Inflammatory macrophage (primary cell): ENCODE results near the gene CACNA1S.
A peak's percentile ranks its signal among the peaks of the same experiment; 100 is the strongest.

Experiments
- DNase-seq, 2 donors: peaks; one replicate each; pipeline ENCODE4 v3.0.0-alpha.2; 2020 to 2022

CACNA1S gene

DNA sequence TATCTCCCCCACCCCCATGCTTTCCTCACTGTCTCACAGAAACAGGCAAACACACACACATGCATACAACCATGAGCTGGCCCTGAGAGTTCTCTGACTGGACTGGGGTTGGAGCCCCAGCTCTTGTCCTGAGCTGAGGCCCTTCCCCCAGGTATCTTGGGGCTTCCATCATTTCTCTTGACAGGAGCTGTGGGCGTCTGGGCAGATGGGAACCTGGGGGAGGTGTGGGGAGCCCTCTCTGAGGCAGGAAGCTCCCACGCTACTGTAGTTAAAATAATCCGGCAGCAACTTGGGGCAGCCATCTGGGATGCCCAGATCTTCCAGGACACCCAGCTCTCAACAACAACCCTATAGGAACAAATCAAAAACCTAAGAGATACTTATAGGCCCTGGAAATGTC, 86.0 kb downstream of the CACNA1S start:
- DNase-seq, result no peak

DNA sequence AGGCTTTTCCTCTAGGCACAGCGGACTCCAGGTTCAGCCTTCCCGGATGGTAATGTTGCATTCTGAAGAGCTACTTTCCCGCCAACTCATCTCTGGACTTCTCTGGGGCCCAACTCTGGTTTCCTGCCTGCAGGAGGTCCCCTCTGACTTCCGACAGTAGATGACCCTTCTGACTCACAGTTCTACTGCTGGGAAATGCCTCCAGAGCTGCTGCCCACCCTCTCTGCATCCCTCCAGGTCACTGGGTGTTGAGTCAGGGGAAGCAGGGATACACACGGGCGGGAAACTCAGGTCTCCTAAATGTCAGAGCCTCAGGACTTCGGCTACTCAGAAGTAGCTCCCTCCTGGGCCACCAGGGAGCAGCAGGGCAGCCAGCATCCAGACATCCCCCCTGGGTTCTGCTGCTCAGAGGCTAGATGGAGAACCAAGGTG, 86.6 kb downstream of the CACNA1S start:
- peak; percentile 13 to 35 for DNase-seq

DNA sequence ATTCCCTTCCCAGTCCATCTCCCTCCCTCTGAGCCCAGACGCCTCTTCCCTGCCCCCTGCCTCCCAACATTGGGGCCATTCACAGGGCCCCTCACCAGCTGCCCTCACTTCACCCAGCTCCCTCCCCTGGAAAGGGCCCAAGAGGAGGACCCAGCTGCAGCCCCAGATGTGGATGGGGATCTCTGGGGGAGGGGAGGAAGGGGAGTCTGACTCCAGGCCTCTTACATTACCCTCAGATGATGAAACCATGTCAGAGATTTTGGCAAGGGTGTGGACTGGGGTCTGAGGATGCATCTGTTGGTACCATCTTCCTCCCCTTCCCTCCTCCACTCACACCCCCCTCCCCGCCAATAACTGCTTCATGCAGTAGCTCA, 87.6 kb downstream of the CACNA1S start:
- DNase-seq, result no peak

DNA sequence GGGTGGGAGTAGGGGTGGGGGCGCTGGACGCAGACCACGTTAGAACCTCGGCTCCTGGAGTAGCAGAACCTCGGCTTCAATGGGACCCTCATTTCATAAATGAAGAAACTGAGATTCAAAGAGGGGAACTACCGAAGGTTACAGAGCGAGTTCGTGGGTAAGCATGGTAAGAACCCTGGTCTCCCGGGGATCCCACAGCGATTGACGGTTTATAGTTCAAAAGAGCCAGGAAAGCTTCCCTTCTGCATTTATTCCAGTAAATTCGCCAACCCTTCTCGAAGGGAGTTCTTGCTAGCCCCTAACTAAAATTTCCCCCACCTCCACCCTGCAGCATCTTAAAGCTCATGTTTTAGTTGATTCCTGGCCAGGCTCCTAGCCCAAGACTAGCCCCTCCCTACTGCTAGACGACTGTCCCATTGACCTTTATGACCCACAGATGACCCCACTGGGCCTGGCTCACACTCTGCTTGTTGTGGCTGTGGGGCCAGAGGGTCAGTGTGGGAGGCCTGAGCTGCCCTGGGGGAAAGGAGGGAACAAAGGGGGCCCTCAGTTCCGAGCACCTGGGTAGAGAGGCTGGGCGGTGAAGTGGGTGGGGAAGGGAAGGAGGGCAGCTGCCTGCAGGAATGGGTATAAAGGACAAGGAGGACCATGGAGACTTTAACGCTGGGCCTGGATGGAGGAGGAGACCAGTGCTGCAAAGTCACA, 88.2 kb downstream of the CACNA1S start:
- DNase-seq, result no peak

DNA sequence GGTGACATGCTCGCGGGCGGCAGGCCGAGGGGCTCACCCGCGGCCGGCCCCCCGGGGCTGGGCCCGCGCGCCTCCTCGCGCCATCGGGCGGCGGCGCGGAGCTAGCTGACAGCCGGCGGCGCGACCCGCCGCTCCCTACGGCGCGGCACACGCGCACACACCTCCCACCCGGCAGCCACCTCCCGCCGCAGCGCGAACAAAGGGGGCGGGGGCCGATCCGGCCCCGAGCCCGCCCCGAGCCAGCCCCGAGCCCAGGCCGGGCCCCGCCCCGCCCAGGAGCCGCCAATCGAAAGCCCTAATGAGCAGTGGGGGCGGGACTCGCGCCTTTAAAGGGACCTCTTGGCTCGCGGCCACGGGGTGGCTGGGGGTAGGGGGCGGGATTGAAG, 88.7 kb downstream of the CACNA1S start, which contains the start of gene KIF21B:
Gene KIF21B (minus strand): TSS at position 198 of the 386 bp plus-strand sequence. CDS start 331 bp downstream, outside the sequence.
- DNase-seq, result peak; percentile 75 to 82

DNA sequence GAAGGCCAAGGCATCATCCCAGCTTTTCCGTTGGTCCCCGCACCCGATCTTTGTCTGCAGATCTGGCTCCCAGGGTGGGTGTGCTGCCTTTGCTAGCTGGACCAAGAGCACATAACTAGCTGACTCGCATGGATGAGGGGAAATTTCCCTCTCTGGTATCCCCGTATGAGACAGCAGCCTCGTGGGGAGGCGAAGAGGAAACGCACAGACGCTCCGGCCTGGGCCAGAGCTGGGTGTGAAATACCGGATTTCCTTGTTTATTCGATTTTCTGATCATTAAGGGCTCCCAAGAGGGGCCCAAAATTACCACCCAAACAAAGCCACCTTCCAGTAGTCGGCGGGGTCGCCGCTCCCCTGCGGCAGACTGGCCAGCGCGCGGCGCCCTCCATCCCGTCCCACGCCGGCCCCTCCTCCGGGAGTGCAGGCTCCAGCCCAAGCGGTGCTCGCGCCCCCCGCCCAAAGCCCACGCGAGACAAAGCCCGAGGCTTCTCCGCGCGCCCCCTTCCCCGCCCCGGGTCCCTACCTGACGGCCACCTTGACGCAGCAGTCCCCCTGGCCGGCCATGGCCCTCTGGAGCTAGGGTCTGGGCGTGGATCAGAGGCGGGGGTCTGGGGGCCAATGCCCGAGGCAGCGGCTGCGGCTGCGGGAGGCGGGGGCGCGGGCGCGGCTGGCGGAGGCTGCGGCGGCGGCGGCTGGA, 89.3 kb downstream of the CACNA1S start:
- peak; percentile 42 to 69 for DNase-seq

DNA sequence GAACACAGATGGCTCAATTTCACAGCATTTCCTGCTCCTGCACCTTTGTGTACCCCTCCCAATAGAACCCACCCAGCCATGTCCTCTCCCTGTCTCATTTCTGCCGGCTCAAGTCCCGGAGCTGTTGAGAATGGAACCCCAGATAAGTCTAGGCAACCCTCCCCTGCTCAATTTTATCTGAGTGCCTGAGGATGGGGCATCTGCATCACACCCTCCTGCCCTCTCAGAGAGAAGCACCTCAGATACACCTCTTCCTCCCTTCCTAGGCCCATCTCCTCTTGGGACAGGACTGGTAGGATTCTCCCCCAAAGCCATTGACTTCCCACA, 89.8 kb downstream of the CACNA1S start:
- DNase-seq, result no peak

DNA sequence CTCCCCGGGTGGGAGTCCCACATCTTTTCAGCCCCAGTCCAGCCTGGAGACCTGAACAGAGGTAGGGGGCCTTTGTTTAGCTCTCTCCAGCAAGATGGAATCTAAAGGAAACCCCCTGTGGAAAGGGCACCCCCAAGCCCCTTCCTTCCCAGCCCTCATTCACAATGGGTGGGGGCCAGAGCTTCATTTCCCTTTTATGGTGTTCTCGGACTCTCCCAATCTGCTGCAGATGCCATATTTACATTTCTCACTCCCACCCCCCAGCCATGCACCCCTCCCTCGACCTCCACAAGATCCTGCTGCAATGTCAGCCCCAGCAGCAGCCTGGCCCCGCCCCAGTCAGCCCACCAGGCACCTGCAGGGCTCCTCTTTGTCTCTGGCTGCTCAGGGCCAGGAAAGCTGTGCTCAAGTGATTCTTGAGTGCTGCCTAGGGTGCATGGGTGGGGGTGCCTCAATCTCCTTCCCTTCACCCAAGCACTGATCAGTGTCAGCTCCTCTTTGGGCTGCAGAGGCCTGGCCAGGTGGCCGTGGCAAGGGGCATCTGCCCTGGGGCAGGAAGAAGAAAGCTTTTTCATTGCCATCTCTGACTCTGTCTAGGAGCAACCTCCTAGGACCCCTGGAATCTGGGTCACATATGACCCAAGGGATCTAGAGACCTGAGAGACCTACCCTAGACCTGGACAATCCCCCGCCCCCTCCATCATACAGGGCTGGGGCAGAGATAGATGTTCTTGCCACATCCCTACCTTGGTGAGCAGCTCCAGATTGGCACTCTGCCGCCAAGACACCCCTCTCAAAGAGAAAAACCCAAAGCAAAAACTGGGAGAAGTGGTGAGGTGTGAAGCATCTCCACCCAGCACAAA, 90.4 kb downstream of the CACNA1S start:
- no peak for DNase-seq

DNA sequence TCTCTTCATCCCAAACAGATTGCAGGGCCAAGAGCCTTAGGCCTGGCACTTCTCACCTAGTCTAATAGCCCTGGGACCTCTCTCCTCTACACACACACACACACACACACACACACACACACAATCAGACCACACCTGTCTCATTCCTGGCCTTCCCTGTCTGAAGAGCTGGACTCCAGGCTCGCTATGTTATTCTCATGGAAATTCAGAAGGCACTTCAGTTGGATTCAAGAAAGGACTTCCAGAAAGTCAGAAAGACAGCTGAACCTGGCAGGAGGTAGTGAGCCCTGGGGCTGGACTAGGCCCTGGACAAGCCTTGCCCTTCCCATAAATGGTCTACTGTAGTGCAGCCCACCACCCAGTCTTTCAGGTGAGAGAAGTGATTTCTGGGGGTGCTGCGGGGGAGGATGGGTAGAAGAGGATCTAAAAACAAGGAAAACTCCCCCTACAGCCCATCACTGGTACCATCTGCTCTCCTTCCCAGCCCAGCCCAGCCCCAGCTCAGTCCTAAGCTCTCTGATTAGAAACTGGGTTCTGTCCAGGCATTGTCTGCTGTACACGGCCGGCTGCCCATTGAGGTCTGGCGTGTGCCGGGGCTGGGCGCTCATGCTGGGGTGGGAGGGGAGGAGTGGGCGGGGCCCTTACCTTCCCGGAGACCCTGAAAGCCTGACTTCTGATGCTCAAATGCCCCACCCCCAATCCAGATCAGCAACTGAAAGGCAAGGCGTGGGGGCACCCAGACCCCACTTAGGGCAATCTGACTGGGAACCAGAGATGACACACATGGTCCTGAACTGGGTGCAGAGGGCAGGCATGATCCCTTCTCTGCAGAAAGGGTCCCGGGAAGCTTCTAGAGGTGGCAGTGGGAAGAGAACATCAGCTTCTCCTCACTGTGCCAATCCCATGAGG, 91.3 kb downstream of the CACNA1S start:
- peak in 1 of 2 donors; percentile 9 for DNase-seq

DNA sequence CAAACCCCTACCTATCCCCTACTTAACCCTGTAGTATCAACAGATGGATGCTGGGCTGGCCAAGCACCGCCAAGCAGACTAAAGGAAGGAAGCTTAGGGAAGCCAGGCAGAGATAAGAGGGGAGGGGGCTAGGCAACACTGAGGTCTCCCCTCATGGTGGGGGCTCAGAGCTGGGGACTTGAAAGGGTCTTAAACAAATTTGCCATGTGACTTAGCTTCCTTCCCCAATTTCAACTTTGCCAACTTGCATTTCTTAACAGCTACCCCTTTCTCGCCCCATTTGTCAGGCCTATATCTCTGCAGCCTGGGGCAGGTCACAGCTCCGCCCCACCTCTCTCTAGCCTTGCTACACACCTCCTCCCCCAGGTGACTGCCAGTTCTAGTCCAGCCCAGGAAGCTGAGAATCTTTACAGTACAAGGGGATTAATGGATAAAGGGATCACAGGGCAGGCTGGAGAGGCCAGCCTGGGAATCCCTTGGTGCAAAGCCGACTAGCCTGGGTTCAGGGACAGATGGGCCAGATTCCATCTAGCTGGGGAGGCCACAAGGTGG, 92.1 kb downstream of the CACNA1S start:
- DNase-seq, result peak; percentile 14 to 29

DNA sequence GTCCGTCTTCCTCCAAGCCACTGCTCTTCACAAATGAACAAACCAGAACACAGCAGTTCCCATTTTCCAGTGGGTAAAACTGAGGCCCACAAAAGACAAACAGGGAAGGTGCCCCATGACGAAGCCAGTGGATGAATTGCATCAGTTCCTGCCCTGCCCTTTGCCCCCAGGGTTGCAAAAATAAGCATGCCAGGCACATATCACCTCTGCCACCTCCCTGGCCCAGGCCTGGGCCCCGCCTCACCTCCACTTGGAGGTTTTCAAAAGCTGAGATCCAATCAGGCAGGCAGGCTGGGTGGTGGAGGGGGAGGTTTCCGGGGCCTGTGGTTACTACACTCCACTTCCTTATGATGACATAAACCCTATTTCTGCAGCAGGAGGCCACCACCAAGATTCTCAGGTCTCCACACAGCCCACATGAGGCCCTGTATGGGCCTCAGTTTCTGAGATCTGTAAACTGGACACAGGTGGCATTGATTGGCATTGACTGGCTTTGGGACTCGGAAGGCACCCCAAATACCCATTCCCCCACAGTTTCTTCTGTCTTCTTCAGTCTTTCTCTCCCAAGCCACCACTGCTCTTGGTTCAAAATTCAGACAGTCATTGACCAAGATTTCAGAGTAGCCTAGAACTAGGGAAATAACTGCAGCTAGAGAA, 92.8 kb downstream of the CACNA1S start:
- peak; percentile 82 to 86 for DNase-seq

DNA sequence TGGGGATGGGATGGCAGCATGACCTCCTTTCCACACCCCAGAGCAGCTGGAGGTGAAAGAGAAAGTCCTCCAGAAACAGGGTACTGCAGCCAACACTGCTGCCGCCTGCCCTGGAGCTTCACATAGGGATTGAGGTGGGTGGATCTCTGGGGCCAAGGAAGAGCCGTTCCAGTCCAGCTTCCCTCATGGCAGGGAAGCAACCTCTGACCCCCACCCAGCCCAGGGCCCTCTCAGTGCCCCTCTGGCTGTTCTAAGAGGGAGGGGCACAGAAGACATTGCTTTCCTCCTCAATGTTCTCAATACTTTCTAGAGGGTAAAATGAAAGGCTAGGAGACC, 94.4 kb downstream of the CACNA1S start:
- no peak for DNase-seq

DNA sequence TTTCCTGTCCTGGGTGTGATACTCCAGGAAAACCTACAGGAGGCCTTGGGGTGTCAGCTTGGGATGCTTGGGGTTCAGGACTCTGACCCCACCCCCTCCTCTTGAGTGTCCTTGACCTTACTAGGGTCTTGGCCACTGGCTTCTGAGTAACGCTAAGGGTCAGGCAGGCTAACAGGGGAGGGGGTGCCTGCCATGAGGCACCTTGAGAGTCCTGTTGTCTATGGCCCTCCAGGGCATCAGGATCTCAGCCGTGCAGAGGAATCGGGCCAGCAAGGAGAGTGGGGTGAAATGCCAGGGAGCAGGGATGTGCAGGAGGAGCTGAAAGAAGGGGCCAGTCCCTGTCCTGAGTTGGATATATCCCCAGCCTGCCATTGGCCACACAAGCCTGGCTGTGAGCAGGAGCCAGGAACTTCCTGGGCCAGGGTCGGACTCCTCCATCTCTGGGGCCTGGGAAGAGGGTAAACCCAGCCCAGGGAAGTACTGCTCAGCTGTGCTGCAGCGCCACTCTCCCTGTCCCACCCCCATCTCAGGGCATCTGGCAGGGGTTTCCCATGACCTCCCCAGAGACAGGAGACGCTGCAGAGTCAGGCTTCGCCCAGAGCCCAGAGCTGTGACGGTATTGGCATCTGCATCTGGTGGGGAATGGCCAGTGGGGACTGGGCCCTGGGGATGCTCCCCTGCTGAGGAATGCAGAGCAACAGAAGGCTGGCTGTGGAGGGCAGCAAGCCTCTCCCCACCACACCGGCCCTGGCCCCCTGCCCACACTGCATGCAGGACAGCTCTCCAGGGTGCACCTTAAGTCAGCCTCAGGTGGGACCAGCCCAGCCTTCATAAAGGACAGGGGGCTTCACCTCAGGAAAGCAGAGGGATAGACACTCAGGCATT, 95.0 kb downstream of the CACNA1S start:
- no peak for DNase-seq

DNA sequence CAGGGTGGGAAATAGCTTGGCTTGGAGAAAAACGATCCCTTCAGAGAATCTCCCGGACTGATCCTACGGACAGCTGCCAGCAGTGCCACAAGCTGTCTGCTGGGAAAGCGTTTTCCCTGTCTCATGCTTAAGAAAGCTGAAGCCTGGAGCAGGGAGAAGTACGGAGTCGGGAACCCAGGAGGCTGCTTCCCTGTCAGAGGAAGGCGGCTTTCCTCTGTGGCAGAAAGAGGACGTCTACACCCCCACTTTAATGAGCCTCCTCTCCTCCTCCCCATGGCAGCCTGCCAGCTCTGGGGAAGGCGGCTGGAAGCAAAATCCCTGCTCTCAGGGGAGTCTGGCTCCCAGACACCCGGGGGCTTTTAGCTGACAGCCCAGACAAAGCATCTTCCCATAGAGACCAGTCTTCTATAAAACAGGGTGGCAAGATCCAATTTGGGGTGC, 96.0 kb downstream of the CACNA1S start:
- DNase-seq, result peak; percentile 15 to 58

DNA sequence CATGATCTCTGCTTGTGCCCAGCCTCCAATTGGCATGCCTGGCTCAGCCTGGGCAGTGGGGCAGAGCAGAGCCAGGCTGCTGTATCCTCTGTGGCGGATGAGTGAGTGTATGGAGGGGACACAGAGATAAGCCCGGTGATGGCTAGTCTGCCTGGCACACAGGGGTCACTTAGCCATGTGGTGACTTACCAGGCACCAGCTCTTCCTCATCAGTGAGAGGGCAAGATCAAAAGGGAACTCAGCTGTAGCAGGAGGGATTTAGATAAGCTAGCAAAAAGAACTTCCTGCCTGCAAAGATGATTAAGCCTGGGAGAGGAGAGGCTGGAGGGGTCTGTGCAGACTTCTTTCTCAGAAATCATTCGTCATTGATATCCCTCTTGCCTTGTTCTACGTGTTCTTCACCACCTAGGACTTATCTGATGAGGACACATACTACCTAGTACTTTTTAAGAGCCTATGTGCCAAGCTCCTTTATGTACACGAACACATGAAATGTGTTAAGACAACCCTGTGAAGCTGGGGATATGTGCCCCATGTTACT, 96.6 kb downstream of the CACNA1S start:
- DNase-seq, result peak; percentile 42 to 56

DNA sequence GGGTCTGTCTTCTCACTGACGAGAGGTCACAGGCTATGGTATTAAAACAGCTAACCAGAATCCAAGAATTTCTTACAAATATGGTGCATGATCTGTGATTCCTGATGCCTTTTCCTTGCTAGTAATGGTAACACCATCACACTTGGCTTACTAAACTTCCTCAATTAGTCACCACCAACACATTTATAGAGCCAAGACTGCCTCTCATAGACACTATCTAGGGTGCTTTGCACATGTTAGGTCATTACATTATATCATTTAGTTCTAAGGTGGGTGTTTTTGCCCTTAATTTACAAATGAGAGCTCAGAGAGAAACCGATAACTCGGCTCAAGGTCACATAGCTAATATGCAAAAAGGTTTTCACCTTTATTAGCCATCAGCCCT, 97.4 kb downstream of the CACNA1S start:
- peak; percentile 53 to 59 for DNase-seq

DNA sequence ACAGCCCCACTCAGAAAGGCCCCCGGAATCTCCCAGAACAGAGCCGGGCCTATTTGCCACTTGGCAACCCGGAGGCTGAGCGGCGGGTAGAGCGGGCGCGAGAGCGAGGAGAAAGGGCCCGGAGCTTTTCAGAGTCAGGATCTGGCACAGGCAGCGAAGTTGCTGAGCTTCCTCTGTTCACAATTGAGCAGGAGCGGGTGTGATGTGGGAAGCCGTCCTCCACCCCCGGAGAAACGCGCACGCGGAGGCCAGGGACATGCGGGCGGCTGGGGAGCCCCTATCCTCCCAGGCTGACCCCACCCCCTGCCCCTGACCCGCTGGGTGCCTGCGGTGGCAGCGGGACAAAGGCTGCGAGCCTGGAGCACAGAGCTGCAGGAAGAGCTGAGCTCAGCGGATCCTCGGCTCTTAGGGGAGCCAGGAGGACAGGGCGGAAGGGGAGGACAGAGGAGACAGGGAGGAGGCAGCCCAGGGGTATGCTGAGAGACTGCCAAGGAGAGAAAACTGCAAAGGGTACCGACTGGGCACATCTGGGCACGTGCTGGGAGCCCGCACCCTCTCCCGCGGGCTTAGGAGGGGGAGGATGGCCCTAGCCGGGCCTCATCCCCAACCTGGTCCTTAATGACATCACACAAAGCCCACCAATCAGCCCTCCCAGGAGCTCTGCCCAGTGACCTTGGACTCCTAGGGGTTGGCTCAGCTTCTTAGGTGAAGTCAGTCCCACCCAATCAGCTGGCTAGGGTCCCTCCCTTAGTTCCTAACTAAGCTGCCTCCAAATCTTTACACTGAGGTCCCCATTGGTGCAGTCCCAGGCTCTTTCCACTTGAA, 98.0 kb downstream of the CACNA1S start:
- no peak for DNase-seq

DNA sequence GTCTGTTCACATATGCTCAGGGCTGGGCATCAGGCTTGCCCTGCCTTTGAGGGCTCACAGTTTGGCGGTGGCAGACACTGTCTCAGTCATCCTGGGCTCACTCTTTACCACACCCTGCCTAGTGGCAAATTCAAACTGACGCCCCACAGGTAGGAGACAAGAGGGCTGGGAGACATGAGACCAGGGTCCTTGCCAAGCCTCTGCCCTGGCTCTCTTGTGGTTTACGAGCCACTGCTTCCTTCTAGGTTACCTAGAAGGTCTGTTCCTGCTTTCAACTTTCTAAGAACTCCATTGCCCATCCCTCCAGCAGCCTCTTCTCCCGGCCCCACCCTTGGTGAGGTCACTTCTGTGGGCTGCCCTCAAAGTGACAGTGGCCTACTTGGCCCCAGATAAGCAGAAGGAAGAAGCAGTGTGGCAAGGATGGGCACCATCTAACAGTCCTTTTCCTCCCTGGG, 99.2 kb downstream of the CACNA1S start:
- DNase-seq, result peak; percentile 83 to 85

DNA sequence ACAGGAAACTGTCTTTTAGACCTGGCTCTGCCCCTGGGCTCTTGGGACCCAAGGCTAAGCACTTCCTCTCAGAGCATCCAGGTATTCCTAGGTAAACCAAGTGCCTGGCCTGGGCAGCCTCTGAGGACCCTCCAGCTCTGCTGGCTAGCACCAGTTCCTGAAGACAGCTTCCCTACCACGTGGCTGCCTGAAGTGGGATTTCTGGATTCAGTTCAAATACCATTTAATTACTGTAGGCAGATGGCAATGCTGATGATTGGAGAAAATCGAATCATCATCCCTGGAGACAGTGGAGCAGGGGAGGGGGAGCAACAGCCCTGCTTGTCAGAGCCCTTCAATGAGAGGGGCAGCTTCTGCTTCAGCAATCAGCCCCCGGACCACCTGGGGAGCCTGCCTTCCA, 100.6 kb downstream of the CACNA1S start:
- DNase-seq, result no peak
